Prostate gland (tissue), 2 donors: Measurements from ENCODE around the gene SNX25.

Experiments
- POLR2A ChIP-seq: fragments of 450-650 bp; IDR thresholded peaks from one replicate; pipeline ENCODE4 v1.6.1; 2016; ENCODE audit warnings: antibody characterized with exemption, mild to moderate bottlenecking
- POLR2AphosphoS5 ChIP-seq: sonication (generic); formaldehyde crosslinking; IDR thresholded peaks from one replicate; pipeline ENCODE4 v1.6.1; 2017; ENCODE audit warnings: antibody characterized with exemption
- TF ChIP-seq, protein P1 (sequence below), 4 experiments: fragments of 200-600 bp in 2 of 4; fragments of 450-650 bp in 2 of 4; sonication (generic) in 2 of 4; IDR thresholded peaks; 1 replicate in 3 of 4; 2 replicates in 1 of 4; pipeline ENCODE4 v1.5.1; 2016 to 2019; ENCODE audit warnings: antibody characterized with exemption in 4 of 4, mild to moderate bottlenecking in 2 of 4, moderate library complexity in 2 of 4

DNA sequence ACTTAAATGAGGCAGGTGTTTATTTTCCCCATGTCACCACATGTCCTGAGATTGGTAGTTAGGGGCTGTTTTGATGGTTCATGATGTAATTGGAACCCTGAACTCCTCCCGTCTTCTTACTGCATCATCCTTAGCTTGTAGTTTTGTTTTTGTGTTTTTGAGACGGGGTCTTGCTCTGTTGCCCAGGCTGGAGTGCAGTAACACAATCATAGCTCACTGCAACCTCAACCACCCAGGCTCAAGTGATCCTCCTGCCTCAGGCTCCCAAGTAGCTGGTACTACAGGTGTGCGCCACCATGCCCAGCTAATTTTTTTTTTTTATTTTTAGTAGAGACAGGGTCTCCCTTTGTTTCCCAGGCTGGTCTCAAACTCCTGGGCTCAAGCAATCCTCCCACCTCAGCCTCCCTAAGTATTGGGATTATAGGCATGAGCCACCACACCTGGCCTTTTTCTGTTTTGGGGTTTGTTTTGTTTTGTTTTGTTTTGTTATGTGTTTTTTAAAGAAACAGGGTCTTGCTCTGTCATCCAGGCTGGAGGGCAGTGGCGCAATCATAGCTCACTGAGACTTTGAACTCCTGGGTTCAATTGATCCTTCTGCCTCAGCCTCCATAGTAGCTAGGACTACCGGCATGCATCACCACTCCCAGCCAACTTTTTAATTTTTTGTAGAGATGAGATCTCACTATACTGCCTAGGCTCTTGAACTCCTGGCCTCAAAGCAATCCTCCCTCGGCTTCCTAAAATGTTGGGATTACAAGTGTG is 76.4 kb downstream of the SNX25 start:
- TF ChIP-seq, protein P1, sequence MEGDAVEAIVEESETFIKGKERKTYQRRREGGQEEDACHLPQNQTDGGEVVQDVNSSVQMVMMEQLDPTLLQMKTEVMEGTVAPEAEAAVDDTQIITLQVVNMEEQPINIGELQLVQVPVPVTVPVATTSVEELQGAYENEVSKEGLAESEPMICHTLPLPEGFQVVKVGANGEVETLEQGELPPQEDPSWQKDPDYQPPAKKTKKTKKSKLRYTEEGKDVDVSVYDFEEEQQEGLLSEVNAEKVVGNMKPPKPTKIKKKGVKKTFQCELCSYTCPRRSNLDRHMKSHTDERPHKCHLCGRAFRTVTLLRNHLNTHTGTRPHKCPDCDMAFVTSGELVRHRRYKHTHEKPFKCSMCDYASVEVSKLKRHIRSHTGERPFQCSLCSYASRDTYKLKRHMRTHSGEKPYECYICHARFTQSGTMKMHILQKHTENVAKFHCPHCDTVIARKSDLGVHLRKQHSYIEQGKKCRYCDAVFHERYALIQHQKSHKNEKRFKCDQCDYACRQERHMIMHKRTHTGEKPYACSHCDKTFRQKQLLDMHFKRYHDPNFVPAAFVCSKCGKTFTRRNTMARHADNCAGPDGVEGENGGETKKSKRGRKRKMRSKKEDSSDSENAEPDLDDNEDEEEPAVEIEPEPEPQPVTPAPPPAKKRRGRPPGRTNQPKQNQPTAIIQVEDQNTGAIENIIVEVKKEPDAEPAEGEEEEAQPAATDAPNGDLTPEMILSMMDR (IDR thresholded peaks at IDR 0.05): no peak
- TF ChIP-seq POLR2AphosphoS5 (no peak), POLR2A (no peak)
